ENCODE measurements around the gene CHKB. TPM values are rescaled to one million over a fixed set of nuclear protein-coding genes. Genes with fewer than 3 reads are reported as not detected.

CHKB gene
- total and polyA plus RNA-seq, 11 donors: 16.7 to 77.1 (median 35.6) TPM

DNA sequence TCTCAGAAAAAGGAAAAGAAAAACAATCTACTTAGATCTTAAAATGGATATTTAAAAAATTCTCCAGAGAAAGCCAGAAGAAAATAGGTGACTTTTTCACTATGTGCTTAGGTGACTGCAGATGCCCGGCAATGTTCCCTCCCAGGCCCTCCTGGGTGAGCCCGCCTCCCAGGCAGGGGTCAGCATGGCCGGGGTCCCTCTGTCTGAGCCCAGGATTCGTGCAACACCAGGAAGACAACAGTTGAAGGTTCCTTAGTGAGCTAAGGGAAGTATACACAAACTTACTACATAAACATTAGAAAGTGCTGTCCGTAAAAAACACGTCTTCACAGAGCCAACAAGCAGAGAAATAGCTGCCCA lies 29.5 kb upstream of the CHKB start:
- Histone ChIP-seq H3K4me3 (no peak overlapping the region), H3K36me3 (no peaks in the 10 kb centered on the region), H3K27me3 (peaks cover 0 to 7% (median 0%) of the 10 kb centered on the region in 9 donors), H3K4me1 (peaks cover 0 to 6% (median 0%) of the 10 kb centered on the region in 12 donors), H3K27ac (no peak overlapping the region), H3K9me3 (no peaks in the 10 kb centered on the region)
- WGBS, 4 donors: 67 to 73% (median 71%) methylated on average over 6 of the region's 6 CpGs
- no peak for TF ChIP-seq CTCF (IDR thresholded peaks at IDR 0.05)
- TF ChIP-seq POLR2A (IDR thresholded peaks at IDR 0.05): no peak
- DNase-seq (no peak), ATAC-seq (no peak)
- intact Hi-C loops (cut with DNase I): loop anchor here in 2 of 10 donors (5.0 to 10.0 kb wide), 4 partner anchors 65 to 367 kb away; partner anchors contain the start of genes KLHDC7B (in 2 of the 2) and TUBGCP6 (in 1 of the 2)

- no peaks in the 10 kb centered on the region for H3K36me3 ChIP-seq
- H3K4me1 ChIP-seq: peaks cover 0 to 6% (median 0%) of the 10 kb centered on the region in 12 donors
- 87 to 90% (median 89%) methylated on average over 26 of the region's 26 CpGs for WGBS, 4 donors
- no peak overlapping the region for H3K27ac ChIP-seq
- DNase-seq (no peak), ATAC-seq (no peak)
- H3K4me3 ChIP-seq: no peak overlapping the region
- no peak for TF ChIP-seq CTCF (IDR thresholded peaks at IDR 0.05)
- no peak for TF ChIP-seq POLR2A (IDR thresholded peaks at IDR 0.05)
- intact Hi-C loops (cut with DNase I): loop anchor here in 2 of 10 donors (5.0 to 10.0 kb wide), 4 partner anchors 64 to 367 kb away; partner anchors contain the start of genes KLHDC7B (in 2 of the 2) and TUBGCP6 (in 1 of the 2)
- no peaks in the 10 kb centered on the region for H3K9me3 ChIP-seq
- peaks cover 0 to 13% (median 0%) of the 10 kb centered on the region in 9 donors for H3K27me3 ChIP-seq
These were observed 28.9 kb upstream of the CHKB start for GRCh38 chr22:50611341-50612060.

DNA sequence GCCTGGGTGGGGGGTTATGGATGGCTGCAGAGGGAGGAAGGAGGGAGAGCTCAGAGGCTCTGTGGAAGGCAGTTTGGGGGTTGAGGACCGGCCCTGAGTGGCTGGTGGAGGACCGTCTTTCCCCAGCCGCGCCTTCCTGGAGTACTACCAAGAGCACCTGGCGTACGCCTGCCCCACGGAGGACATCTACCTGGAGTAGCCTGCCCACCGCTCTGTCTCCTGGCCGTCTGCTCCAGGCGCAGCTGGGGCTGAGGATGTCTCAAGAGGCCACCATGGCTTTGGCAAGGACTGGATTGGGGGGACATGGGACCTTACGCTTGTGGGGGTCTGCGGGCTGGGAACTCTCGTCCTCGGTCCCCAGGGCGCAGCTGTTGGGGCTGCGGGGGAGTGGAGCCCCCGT lies 27.9 kb upstream of the CHKB start:
- no peaks in the 10 kb centered on the region for H3K9me3 ChIP-seq
- no peak overlapping the region for H3K4me3 ChIP-seq
- intact Hi-C loops (cut with DNase I): loop anchor here in 2 of 10 donors (5.0 to 10.0 kb wide), 4 partner anchors 63 to 366 kb away; partner anchors contain the start of genes KLHDC7B (in 2 of the 2) and TUBGCP6 (in 1 of the 2)
- H3K4me1 ChIP-seq: peaks cover 0 to 6% (median 0%) of the 10 kb centered on the region in 12 donors
- WGBS, 4 donors: 90 to 92% (median 91%) methylated on average over 15 to 17 of the region's 17 CpGs
- ATAC-seq: no peak
- H3K36me3 ChIP-seq: no peaks in the 10 kb centered on the region
- H3K27ac ChIP-seq: no peak overlapping the region
- TF ChIP-seq CTCF (IDR thresholded peaks at IDR 0.05): no peak
- TF ChIP-seq POLR2A (IDR thresholded peaks at IDR 0.05): no peak
- DNase-seq: no peak
- peaks cover 0 to 22% (median 6%) of the 10 kb centered on the region in 9 donors for H3K27me3 ChIP-seq

DNA sequence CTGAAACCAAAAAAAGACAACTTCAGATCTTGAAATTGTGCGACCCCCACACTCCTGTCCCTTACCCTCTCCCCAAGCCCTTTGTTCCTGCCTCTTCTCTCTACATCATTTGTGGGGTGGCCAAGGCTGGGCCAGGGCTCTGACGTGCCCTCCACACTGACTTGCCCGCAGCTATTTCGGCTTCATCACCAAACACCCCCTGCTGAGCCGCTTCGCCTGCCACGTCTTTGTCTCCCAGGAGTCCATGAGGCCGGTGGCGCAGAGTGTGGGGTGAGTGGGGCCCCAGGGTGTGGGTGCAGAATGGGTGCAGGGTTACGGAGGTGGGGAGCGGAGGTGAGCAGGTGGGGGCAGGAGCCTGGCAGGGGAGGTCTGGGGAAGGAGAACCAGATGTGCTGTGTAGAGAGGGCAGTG lies 27.4 kb upstream of the CHKB start:
- no peak for TF ChIP-seq CTCF (IDR thresholded peaks at IDR 0.05)
- no peak for TF ChIP-seq POLR2A (IDR thresholded peaks at IDR 0.05)
- peaks cover 0 to 6% (median 0%) of the 10 kb centered on the region in 12 donors for H3K4me1 ChIP-seq
- 82 to 87% (median 85%) methylated on average over 11 of the region's 11 CpGs for WGBS, 4 donors
- no peaks in the 10 kb centered on the region for H3K9me3 ChIP-seq
- no peak overlapping the region for H3K27ac ChIP-seq
- peaks cover 0 to 28% (median 11%) of the 10 kb centered on the region in 9 donors for H3K27me3 ChIP-seq
- intact Hi-C loops (cut with DNase I): loop anchor here in 2 of 10 donors (5.0 to 10.0 kb wide), 4 partner anchors 63 to 365 kb away; partner anchors contain the start of genes KLHDC7B (in 2 of the 2) and TUBGCP6 (in 1 of the 2)
- ATAC-seq (no peak), DNase-seq (no peak)
- H3K4me3 ChIP-seq: no peak overlapping the region
- H3K36me3 ChIP-seq: no peaks in the 10 kb centered on the region
